Spleen (tissue), 7 donors: ENCODE results near the gene UCHL5.

Experiments
- CTCF ChIP-seq, 11 experiments: fragments of 200-600 bp in 7 of 11; fragments of 450-650 bp in 4 of 11; sonication (generic) in 4 of 11; IDR thresholded peaks in 8 of 11; conservative IDR thresholded peaks in 3 of 11; 1 replicate in 7 of 11; 2 replicates in 4 of 11; pipeline versions ENCODE4 v1.4.0 to v1.8.0; 2016 to 2021; ENCODE audit warnings: antibody characterized with exemption in 11 of 11, inconsistent platforms in 4 of 11, mild to moderate bottlenecking in 1 of 11
- POLR2A ChIP-seq, 3 donors: fragments of 450-650 bp; IDR thresholded peaks; one replicate each; pipeline ENCODE4 v1.5.1; 2017; ENCODE audit warnings: antibody characterized with exemption in 3 of 3, mild to moderate bottlenecking in 1 of 3
- POLR2AphosphoS5 ChIP-seq, 3 donors: sonication (generic); formaldehyde crosslinking; IDR thresholded peaks; one replicate each; pipeline ENCODE4 v1.5.1; 2017; ENCODE audit warnings: antibody characterized with exemption in 3 of 3
- donor health status: DM: no; HTN: no; CAD: no; lungs with moderate emphysema.
- donor health status: DM: no; HTN: no; CAD: no.
- donor health status: DM: no; HTN: no; CAD: no.

- no peak for TF ChIP-seq CTCF (IDR thresholded peaks at IDR 0.05 in 8 of 11, conservative IDR thresholded peaks at IDR 0.05 in 3 of 11)
- no peak for TF ChIP-seq POLR2A (IDR thresholded peaks at IDR 0.05)
- no peak for TF ChIP-seq POLR2AphosphoS5 (IDR thresholded peaks at IDR 0.05)
Observed at GRCh38 chr1:193108471-193108870, 49.3 kb upstream of the UCHL5 start.
